Measurements from ENCODE around the gene PARD3.

DNA sequence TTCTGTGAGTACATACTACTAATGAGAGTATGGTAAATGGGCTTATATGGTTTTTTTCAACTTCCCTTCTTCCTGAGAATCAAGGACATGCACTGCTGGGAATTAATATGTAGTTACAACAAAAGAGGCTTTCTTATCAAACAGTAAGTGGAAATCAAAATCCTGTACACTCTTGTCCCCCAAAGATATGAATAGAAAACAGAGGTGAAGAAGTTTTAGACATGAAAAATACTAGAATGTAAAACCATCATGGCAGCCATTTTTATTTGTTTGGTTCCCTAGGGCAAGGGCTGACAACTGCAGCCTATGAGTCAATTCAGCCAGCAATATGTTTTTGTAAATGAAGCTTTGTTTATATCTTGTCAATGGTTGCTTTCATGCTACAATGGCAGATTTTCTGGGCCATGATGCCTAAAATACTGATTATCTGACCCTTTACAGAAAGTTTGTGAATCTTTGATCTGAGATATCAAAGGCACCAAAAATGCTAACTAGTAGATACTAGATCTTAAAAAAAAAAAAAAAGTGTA is 422.4 kb downstream of the PARD3 start:
- no peak for TF ChIP-seq POLR2A (IDR thresholded peaks at IDR 0.05)
- TF ChIP-seq, protein P1, sequence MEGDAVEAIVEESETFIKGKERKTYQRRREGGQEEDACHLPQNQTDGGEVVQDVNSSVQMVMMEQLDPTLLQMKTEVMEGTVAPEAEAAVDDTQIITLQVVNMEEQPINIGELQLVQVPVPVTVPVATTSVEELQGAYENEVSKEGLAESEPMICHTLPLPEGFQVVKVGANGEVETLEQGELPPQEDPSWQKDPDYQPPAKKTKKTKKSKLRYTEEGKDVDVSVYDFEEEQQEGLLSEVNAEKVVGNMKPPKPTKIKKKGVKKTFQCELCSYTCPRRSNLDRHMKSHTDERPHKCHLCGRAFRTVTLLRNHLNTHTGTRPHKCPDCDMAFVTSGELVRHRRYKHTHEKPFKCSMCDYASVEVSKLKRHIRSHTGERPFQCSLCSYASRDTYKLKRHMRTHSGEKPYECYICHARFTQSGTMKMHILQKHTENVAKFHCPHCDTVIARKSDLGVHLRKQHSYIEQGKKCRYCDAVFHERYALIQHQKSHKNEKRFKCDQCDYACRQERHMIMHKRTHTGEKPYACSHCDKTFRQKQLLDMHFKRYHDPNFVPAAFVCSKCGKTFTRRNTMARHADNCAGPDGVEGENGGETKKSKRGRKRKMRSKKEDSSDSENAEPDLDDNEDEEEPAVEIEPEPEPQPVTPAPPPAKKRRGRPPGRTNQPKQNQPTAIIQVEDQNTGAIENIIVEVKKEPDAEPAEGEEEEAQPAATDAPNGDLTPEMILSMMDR (IDR thresholded peaks at IDR 0.05), result no peak
